ENCODE measurements around the gene SMYD3.

GRCh38 chr1:245986404-245987218, 520.5 kb downstream of the SMYD3 start:
- TF ChIP-seq TAF1 (IDR thresholded peaks at IDR 0.05; ENCODE audit: low read depth), result no peak
- no peak for TF ChIP-seq EP300 (conservative IDR thresholded peaks at IDR 0.05; ENCODE audit: poor library complexity, severe bottlenecking)
- TF ChIP-seq CTCF (IDR thresholded peaks at IDR 0.05; ENCODE audit: poor library complexity, severe bottlenecking), result no peak

All from neural cell (in vitro differentiated cells).